ENCODE measurements around the gene BRIP1. TPM values are rescaled to one million over a fixed set of nuclear protein-coding genes. Genes with fewer than 3 reads are reported as not detected.
A peak's percentile ranks its signal among the peaks of the same experiment; 100 is the strongest.
"Not testable (repeated sequence)": the region's sequence is repeated elsewhere in the genome, so short reads cannot be mapped to it uniquely, and the experiment has no call there.

Gene BRIP1
- total and polyA plus RNA-seq, 2 experiments from 2014 or later, result 2.2 to 4.0 TPM

DNA sequence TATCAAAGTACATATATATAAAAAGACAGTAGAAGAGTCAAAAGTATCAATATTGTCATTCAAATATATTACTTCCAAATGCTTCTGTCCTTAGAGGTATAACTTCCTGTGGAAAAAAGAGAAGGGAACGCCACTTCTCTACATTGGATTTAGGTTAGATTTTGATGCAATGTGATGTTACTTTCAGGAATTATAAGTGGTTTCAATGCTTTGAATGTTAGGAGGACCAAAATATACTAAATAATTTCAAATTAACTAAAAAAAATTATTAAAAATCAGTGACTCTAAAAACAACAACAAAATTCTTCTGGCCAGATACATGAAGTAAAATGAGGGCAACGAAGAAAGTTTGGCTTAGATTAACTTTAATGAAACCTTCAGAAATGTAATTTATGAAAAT lies 88.0 kb downstream of the BRIP1 start:
- no peak for TF ChIP-seq EZH2phosphoT487 (IDR thresholded peaks at IDR 0.05; ENCODE audit: insufficient read depth, low read depth)
- TF ChIP-seq EZH2 (IDR thresholded peaks at IDR 0.05; ENCODE audit: insufficient read depth, poor library complexity, severe bottlenecking), result no peak
- no peak overlapping the region for H3K4me2 ChIP-seq (ENCODE audit: unreplicated experiment)

DNA sequence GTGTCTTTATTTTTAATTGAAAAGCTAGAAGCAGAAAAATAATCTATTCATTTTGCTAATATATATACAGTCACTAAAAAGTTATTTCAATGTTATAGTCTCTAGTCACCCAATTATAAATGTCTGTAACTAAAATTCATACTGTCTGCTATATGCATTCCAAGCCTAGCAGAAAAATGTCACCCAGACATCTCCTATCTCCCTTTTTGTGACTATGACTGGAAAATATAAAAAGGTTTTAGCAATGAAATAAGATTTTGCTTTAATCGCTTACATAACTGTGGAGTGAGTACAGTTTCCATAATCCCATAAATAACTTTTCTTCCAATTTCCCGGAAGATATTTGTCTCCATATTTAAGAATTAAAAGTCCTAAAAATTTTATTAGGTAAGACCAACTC lies 88.6 kb downstream of the BRIP1 start:
- DNase-seq, result no peak
- H3K4me2 ChIP-seq (ENCODE audit: unreplicated experiment), result no peak overlapping the region
- no peaks in the 10 kb centered on the region for H3K27me3 ChIP-seq (replicated peaks; ENCODE audit: insufficient read depth)
- peaks cover 18% of the 10 kb centered on the region for H3F3A ChIP-seq (ENCODE audit: insufficient read depth)
- no peak overlapping the region for H3K4me3 ChIP-seq
- no peaks in the 10 kb centered on the region for H3K9me3 ChIP-seq (ENCODE audit: low read depth)
- H4K20me1 ChIP-seq (ENCODE audit: insufficient read depth), result no peaks in the 10 kb centered on the region
- no peak overlapping the region for H2AFZ ChIP-seq
- H3K4me1 ChIP-seq (ENCODE audit: insufficient read depth), result no peaks in the 10 kb centered on the region
- TF ChIP-seq EZH2phosphoT487 (IDR thresholded peaks at IDR 0.05; ENCODE audit: insufficient read depth, low read depth) (no peak), EZH2 (IDR thresholded peaks at IDR 0.05; ENCODE audit: insufficient read depth, poor library complexity, severe bottlenecking) (no peak)
- H3K27ac ChIP-seq, result no peak overlapping the region
- no peaks in the 10 kb centered on the region for H3K9me2 ChIP-seq (ENCODE audit: insufficient read depth)
- no peaks in the 10 kb centered on the region for H3K36me3 ChIP-seq (ENCODE audit: low read depth)
- in situ Hi-C loops (cut with MboI), result no loop called here
- 85 to 92% methylated on average over 2 of the region's 2 CpGs for WGBS, 2 experiments (ENCODE audit: low coverage in 1 of 2, low lambda C conversion rate in 2 of 2, missing lambda C conversion rate in 2 of 2)
- H3K79me2 ChIP-seq (ENCODE audit: insufficient read depth), result no peaks in the 10 kb centered on the region
- H3K9ac ChIP-seq, result no peak overlapping the region

More for the DNA sequence above, 88.0 kb downstream of the BRIP1 start:
- no peak overlapping the region for H3K27ac ChIP-seq
- in situ Hi-C loops (cut with MboI), result no loop called here
- no peak for DNase-seq
- H3K4me3 ChIP-seq, result no peak overlapping the region
- no peaks in the 10 kb centered on the region for H3K9me2 ChIP-seq (ENCODE audit: insufficient read depth)
- H3K79me2 ChIP-seq (ENCODE audit: insufficient read depth), result no peaks in the 10 kb centered on the region
- H3K9ac ChIP-seq, result no peak overlapping the region
- H4K20me1 ChIP-seq (ENCODE audit: insufficient read depth), result no peaks in the 10 kb centered on the region
- no peaks in the 10 kb centered on the region for H3K27me3 ChIP-seq (replicated peaks; ENCODE audit: insufficient read depth)
- no peaks in the 10 kb centered on the region for H3K9me3 ChIP-seq (ENCODE audit: low read depth)
- peaks cover 13% of the 10 kb centered on the region for H3F3A ChIP-seq (ENCODE audit: insufficient read depth)
- H3K4me1 ChIP-seq (ENCODE audit: insufficient read depth), result no peaks in the 10 kb centered on the region
- H3K36me3 ChIP-seq (ENCODE audit: low read depth), result no peaks in the 10 kb centered on the region
- H2AFZ ChIP-seq, result no peak overlapping the region
- 100% methylated on average over 2 of the region's 2 CpGs for WGBS, 2 experiments (ENCODE audit: low coverage in 1 of 2, low lambda C conversion rate in 2 of 2, missing lambda C conversion rate in 2 of 2)

DNA sequence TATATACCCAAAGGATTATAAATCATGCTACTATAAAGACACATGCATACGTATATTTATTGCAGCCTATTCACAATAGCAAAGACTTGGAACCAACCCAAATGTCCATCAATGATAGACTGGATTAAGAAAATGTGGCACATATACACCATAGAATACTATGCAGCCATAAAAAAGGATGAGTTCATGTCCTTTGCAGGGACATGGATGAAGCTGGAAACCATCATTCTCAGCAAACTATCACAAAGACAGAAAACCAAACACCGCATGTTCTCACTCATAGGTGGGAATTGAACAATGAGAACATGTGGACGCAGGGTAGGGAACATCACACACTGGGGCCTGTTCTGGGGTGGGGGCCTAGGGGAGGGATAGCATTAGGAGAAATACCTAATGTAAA lies 89.2 kb downstream of the BRIP1 start:
- H3K27ac ChIP-seq; H3K79me2 ChIP-seq (ENCODE audit: insufficient read depth); H3K4me2 ChIP-seq (ENCODE audit: unreplicated experiment); H3K4me3 ChIP-seq; H3K9me3 ChIP-seq (ENCODE audit: low read depth); H3K4me1 ChIP-seq (ENCODE audit: insufficient read depth); H4K20me1 ChIP-seq (ENCODE audit: insufficient read depth); H3K9ac ChIP-seq; H2AFZ ChIP-seq; H3K27me3 ChIP-seq (replicated peaks; ENCODE audit: insufficient read depth); H3K9me2 ChIP-seq (ENCODE audit: insufficient read depth); in situ Hi-C loops (cut with MboI); DNase-seq; H3K36me3 ChIP-seq (ENCODE audit: low read depth): not testable (repeated sequence)
- WGBS, 2 experiments (ENCODE audit: low coverage in 1 of 2, low lambda C conversion rate in 2 of 2, missing lambda C conversion rate in 2 of 2), result 95 to 96% methylated on average over 3 of the region's 3 CpGs
- peaks cover 18% of the 10 kb centered on the region for H3F3A ChIP-seq (ENCODE audit: insufficient read depth)

DNA sequence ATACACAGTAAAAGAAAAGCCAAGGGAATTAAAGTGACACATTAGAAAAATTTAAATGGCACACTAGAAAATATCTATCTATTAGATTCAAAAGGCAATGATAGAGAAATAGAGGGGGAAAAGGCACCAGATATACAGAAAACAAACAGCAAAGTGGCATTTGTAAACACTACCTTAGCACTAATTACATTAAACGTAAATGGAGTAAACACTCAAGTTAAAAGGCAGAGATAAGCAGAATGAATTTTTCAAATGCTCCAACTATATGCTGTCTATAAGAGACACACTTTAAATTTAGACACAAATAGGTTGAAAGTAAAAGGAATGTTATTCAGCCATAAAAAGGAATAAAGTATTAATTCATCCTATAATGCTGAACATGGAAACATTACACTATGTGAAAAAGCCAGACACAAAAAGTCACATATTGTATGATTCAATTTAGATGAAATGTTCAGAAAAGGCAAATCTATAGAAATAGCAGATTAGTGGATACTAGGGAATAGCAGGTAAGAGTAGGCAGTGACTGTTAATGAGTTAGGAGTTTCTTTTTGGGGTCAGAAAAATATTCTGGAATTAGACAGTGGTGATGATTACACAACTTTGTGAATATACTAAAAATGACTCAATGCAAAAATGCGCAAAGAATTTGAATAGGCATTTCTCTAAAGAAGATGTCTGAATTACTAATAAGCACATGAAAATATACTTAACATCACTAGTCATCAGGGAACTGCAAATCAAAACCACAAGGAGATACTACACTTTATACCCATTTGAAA lies 92.4 kb downstream of the BRIP1 start:
- Histone ChIP-seq H3K4me2 (ENCODE audit: unreplicated experiment) (no peak overlapping the region), H3K9ac (no peak overlapping the region), H3K4me1 (ENCODE audit: insufficient read depth) (peaks cover 10% of the 10 kb centered on the region), H4K20me1 (ENCODE audit: insufficient read depth) (no peaks in the 10 kb centered on the region), H3F3A (ENCODE audit: insufficient read depth) (peaks cover 18% of the 10 kb centered on the region), H3K9me2 (ENCODE audit: insufficient read depth) (no peaks in the 10 kb centered on the region), H3K79me2 (ENCODE audit: insufficient read depth) (no peaks in the 10 kb centered on the region), H3K36me3 (ENCODE audit: low read depth) (no peaks in the 10 kb centered on the region), H3K27ac (no peak overlapping the region), H3K27me3 (replicated peaks; ENCODE audit: insufficient read depth) (no peaks in the 10 kb centered on the region), H3K9me3 (ENCODE audit: low read depth) (no peaks in the 10 kb centered on the region), H2AFZ (no peak overlapping the region), H3K4me3 (no peak overlapping the region)
- TF ChIP-seq EZH2 (IDR thresholded peaks at IDR 0.05; ENCODE audit: insufficient read depth, poor library complexity, severe bottlenecking) (no peak), EZH2phosphoT487 (IDR thresholded peaks at IDR 0.05; ENCODE audit: insufficient read depth, low read depth) (no peak)
- peak; percentile 70 for DNase-seq
- in situ Hi-C loops (cut with MboI), result no loop called here
- 69 to 75% methylated on average over 2 of the region's 2 CpGs for WGBS, 2 experiments (ENCODE audit: low coverage in 1 of 2, low lambda C conversion rate in 2 of 2, missing lambda C conversion rate in 2 of 2)

DNA sequence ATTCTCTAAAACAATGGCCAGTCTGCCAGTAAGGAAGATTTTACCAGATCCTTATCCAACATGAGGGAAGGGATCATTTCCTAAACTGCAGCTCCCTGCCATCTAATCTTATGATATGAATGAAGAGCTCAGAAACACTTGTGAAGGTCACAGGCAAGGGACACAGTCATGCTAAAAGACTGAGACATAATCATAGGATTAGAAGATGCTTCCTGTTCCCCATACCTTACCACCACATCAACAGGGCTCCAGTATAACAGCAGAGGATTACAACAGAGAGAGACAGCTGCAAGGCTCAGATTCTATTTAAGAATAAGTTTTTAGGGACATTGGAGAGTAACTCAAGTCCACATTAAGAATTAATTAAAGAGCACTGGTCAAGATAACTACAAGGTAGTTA lies 93.3 kb downstream of the BRIP1 start:
- Histone ChIP-seq H4K20me1 (ENCODE audit: insufficient read depth) (no peaks in the 10 kb centered on the region), H3K9me2 (ENCODE audit: insufficient read depth) (no peaks in the 10 kb centered on the region), H3F3A (ENCODE audit: insufficient read depth) (peaks cover 18% of the 10 kb centered on the region), H3K4me2 (ENCODE audit: unreplicated experiment) (no peak overlapping the region), H3K36me3 (ENCODE audit: low read depth) (no peaks in the 10 kb centered on the region), H3K9ac (no peak overlapping the region), H3K27me3 (replicated peaks; ENCODE audit: insufficient read depth) (no peaks in the 10 kb centered on the region), H3K9me3 (ENCODE audit: low read depth) (no peaks in the 10 kb centered on the region), H2AFZ (no peak overlapping the region), H3K4me1 (ENCODE audit: insufficient read depth) (peaks cover 12% of the 10 kb centered on the region), H3K4me3 (no peak overlapping the region), H3K79me2 (ENCODE audit: insufficient read depth) (no peaks in the 10 kb centered on the region), H3K27ac (no peak overlapping the region)
- TF ChIP-seq EZH2 (IDR thresholded peaks at IDR 0.05; ENCODE audit: insufficient read depth, poor library complexity, severe bottlenecking) (no peak), EZH2phosphoT487 (IDR thresholded peaks at IDR 0.05; ENCODE audit: insufficient read depth, low read depth) (no peak)
- in situ Hi-C loops (cut with MboI), result no loop called here
- peak; percentile 6 for DNase-seq

Data from GM23248 (cell line).